ENCODE results near the gene CPNE1. TPM values are rescaled to one million over a fixed set of nuclear protein-coding genes. Genes with fewer than 3 reads are reported as not detected.

The CPNE1 gene
- total RNA-seq, 1 experiment from 2014 or later: 155 TPM

DNA sequence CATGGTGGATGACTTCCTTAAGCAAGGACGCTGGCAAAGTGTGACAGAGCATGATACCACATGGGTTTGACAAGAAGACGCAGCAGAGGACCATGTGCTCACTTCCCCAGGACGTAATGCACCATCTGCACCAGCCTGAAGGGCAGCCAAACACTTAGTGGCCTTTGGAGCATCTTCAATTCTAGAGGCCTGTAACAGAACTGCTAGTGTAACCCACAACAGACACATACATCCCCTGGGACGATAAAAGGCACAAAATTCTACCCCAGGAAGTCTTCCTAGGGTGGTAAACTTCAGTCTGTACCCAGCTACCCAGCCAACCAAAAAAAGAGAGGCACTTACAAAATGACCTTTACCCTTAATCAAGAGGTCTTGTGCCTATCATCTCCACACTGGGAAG, 9.2 kb upstream of the CPNE1 start:
- no peak overlapping the region for H4K8ac ChIP-seq (replicated peaks; ENCODE audit: insufficient read length, low read depth, low read length)
- H3K4ac ChIP-seq (ENCODE audit: low read depth, low read length): no peak overlapping the region
- Mint-ChIP-seq H3K9me3 (no peaks in the 10 kb centered on the region), H3K27me3 (ENCODE audit: low read depth) (no peaks in the 10 kb centered on the region), H3K4me3 (no peak overlapping the region), H3K4me1 (no peaks in the 10 kb centered on the region), H3K36me3 (ENCODE audit: insufficient read depth in 1 of 3, low read depth in 3 of 3) (peaks cover 9 to 33% (median 28%) of the 10 kb centered on the region in 3 experiments), H3K27ac (no peak overlapping the region; a peak in 1 of 7 replicates)
- H4K5ac ChIP-seq (ENCODE audit: insufficient read length, low read depth, low read length): no peak overlapping the region
- H3K79me2 ChIP-seq (ENCODE audit: insufficient read depth, low read length): no peaks in the 10 kb centered on the region
- H2AK5ac ChIP-seq (ENCODE audit: insufficient read length, low read length): no peak overlapping the region
- TF ChIP-seq, protein P1, sequence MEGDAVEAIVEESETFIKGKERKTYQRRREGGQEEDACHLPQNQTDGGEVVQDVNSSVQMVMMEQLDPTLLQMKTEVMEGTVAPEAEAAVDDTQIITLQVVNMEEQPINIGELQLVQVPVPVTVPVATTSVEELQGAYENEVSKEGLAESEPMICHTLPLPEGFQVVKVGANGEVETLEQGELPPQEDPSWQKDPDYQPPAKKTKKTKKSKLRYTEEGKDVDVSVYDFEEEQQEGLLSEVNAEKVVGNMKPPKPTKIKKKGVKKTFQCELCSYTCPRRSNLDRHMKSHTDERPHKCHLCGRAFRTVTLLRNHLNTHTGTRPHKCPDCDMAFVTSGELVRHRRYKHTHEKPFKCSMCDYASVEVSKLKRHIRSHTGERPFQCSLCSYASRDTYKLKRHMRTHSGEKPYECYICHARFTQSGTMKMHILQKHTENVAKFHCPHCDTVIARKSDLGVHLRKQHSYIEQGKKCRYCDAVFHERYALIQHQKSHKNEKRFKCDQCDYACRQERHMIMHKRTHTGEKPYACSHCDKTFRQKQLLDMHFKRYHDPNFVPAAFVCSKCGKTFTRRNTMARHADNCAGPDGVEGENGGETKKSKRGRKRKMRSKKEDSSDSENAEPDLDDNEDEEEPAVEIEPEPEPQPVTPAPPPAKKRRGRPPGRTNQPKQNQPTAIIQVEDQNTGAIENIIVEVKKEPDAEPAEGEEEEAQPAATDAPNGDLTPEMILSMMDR (conservative IDR thresholded peaks at IDR 0.05): no peak
- no peaks in the 10 kb centered on the region for H3K23me2 ChIP-seq (ENCODE audit: insufficient read length, low read depth, low read length, poor library complexity, severe bottlenecking)
- H2BK120ac ChIP-seq (ENCODE audit: low read depth, low read length, poor library complexity, severe bottlenecking): no peak overlapping the region
- H3K27ac ChIP-seq (ENCODE audit: insufficient read length, low read depth, low read length): no peak overlapping the region
- H3K14ac ChIP-seq (ENCODE audit: insufficient read depth, low read length): no peak overlapping the region
- no peak overlapping the region for H4K91ac ChIP-seq (ENCODE audit: insufficient read length, low read depth, low read length)
- H3K56ac ChIP-seq (ENCODE audit: insufficient read length, low read depth, low read length): no peak overlapping the region
- no peaks in the 10 kb centered on the region for H3K4me1 ChIP-seq (ENCODE audit: insufficient read depth, low read length)
- H3K18ac ChIP-seq (ENCODE audit: insufficient read length, low read depth, low read length): no peak overlapping the region
- no peak overlapping the region for H3T11ph ChIP-seq (ENCODE audit: low read length)
- no peak overlapping the region for H2BK5ac ChIP-seq (ENCODE audit: insufficient read length, low read length)
- DNase-seq: no peak
- no peak overlapping the region for H3K9ac ChIP-seq (ENCODE audit: extremely low read depth, insufficient read length, low read length)
- no peak overlapping the region for H2BK15ac ChIP-seq (ENCODE audit: low read depth, low read length)
- H3K4me2 ChIP-seq (ENCODE audit: insufficient read depth, insufficient read length, low read length): no peak overlapping the region
- no peaks in the 10 kb centered on the region for H4K20me1 ChIP-seq (ENCODE audit: control insufficient read depth, insufficient read depth, insufficient read length)
- H3K9me3 ChIP-seq (ENCODE audit: control insufficient read depth, low read depth, low read length): no peaks in the 10 kb centered on the region
- no peak overlapping the region for H2BK12ac ChIP-seq (ENCODE audit: insufficient read length, low read depth, low read length)
- H2BK20ac ChIP-seq (ENCODE audit: low read depth, low read length, poor library complexity, severe bottlenecking): no peak overlapping the region
- no peak overlapping the region for H2AFZ ChIP-seq (ENCODE audit: low read length)
- H3K23ac ChIP-seq (ENCODE audit: insufficient read length, low read depth, low read length): no peak overlapping the region
- no CpG with 5 or more reads among the region's 4 CpGs for WGBS (ENCODE audit: extremely low coverage, insufficient read length, low lambda C conversion rate)
- H3K27me3 ChIP-seq (ENCODE audit: insufficient read depth, low read length): no peaks in the 10 kb centered on the region
- no peaks in the 10 kb centered on the region for H3K79me1 ChIP-seq (ENCODE audit: insufficient read depth, low read depth, low read length, poor library complexity, severe bottlenecking)

Measured in H9 (cell line).